BJ (cell line): Measurements from ENCODE around the gene SPEM3. TPM values are rescaled to one million over a fixed set of nuclear protein-coding genes. Genes with fewer than 3 reads are reported as not detected.

Source experiments
- CTCF ChIA-PET: fragments of 350-600 bp; formaldehyde crosslinking; extraction: SDS; loops from one replicate; lab custom pipeline; 2021; ENCODE audit warnings: antibody characterized with exemption, inconsistent platforms; lab: Yijun Ruan, JAX
- POLR2A ChIA-PET: fragments of 300-600 bp; sonication (Branson Sonifier 250); formaldehyde crosslinking; extraction: SDS; loops from one replicate; lab custom pipeline; 2021; ENCODE audit warnings: antibody characterized with exemption; lab: Charles Lee
- DNase-seq: peaks from one replicate; pipeline ENCODE4 v3.0.0-alpha.2; 2011; ENCODE audit warnings: low read depth
- H3K27me3 ChIP-seq: 2 replicates; pipeline ENCODE4 v1.6.0; 2011; ENCODE audit warnings: low read length; ENCODE audit not compliant: control insufficient read depth, insufficient read depth
- H3K36me3 ChIP-seq: 2 replicates; pipeline ENCODE4 v1.5.1; 2011; ENCODE audit warnings: low read length; ENCODE audit not compliant: control insufficient read depth, insufficient read depth
- H3K4me3 ChIP-seq: 2 replicates; pipeline ENCODE4 v1.5.1; 2011; ENCODE audit warnings: low read depth, mild to moderate bottlenecking, control low read depth, low read length
- polyA plus RNA-seq: library from polyadenylated mRNA; depleted of rRNA; stranded (reverse); fragments of >200 nt; gene quantifications from 2 replicates; pipeline ENCODE4 v1.2.3, GENCODE V29; 2011
- TF ChIP-seq, protein P1 (sequence below): IDR thresholded peaks from 2 replicates; pipeline ENCODE4 v1.5.1; 2011; ENCODE audit warnings: low read depth, mild to moderate bottlenecking, control low read depth, inconsistent platforms, low read length, moderate library complexity; ENCODE audit not compliant: insufficient read depth

Gene SPEM3
- polyA plus RNA-seq, 1 experiment = not detected

DNA sequence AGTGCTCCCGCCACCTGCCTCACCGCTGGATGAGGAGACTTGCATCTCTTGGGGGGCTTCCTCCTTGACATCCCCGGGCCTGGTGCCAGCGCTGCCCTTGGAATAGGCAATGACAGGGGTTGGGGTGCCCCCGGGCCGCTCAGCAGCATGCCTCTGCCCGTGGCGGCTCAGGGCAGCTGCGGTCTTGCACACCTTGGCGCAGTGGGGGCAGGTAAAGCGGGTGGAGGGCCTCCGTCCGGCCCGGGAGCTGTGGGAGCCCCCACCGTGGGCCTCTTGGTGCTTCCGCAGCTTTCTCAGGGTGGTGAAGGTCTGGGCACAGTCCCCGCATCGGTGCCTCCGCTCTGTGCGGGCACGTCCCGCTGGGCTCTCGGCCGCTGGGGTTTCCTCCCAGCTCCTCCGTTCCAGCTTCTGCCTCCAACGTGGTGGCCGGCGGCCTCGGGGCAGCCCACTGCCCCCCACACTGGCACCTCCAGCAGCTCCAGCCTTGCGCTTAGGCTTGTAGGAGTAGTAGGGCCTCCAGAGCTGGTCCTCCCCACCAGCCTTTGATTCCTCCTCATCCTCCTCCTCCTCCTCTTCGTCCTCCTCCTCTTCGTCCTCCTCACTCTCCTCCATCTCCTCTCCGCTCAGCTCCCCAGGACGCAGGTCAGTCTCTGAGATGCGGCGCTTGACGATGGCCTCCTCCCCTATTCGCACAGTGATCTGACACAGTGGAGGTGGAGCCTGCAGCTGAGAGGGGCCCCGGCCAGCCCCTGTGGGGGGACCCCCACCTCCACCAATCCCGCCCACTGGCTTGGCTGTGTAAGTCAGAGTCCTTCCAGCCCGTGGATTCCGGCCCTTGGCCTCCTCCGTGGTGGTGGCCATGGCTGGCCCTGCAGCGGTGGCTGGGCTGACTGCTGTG, 34.1 kb downstream of the SPEM3 start:
- no peak for DNase-seq
- no peaks in the 10 kb centered on the region for H3K27me3 ChIP-seq
- H3K36me3 ChIP-seq = peaks cover 41% of the 10 kb centered on the region
- H3K4me3 ChIP-seq = no peak overlapping the region
- TF ChIP-seq, protein P1, sequence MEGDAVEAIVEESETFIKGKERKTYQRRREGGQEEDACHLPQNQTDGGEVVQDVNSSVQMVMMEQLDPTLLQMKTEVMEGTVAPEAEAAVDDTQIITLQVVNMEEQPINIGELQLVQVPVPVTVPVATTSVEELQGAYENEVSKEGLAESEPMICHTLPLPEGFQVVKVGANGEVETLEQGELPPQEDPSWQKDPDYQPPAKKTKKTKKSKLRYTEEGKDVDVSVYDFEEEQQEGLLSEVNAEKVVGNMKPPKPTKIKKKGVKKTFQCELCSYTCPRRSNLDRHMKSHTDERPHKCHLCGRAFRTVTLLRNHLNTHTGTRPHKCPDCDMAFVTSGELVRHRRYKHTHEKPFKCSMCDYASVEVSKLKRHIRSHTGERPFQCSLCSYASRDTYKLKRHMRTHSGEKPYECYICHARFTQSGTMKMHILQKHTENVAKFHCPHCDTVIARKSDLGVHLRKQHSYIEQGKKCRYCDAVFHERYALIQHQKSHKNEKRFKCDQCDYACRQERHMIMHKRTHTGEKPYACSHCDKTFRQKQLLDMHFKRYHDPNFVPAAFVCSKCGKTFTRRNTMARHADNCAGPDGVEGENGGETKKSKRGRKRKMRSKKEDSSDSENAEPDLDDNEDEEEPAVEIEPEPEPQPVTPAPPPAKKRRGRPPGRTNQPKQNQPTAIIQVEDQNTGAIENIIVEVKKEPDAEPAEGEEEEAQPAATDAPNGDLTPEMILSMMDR = no peak
- ChIA-PET CTCF (interaction anchor here (0.9 to 1.2 kb wide), 2 partner anchors 51 to 98 kb away, joined by 3 read pairs; no protein-coding TSS in a partner anchor), POLR2A (no interaction called here)

DNA sequence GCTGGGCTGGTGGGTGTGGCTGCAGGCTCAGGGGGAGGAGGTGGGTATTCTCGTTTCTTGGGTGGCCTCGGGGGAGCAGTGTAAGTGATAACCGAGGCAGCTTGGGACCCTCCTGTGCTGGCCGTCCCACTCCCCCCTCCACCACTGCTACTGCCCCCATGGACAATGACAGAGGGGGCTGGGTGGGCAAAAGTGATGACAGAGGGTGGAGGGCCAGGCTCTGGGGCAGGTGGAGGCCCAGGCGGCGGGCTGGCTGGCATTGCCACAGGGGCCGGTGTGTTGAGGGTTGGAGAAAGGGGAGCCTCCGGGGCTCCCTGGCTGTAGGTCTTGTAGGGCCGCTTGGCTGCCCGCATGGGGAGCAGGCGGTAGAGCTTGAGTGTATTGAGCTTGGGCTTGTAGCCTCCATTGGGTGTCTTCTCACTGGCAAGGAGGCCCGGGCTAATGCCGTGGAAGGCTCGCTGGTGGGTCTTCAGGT, 34.8 kb downstream of the SPEM3 start:
- POLR2A ChIA-PET = no interaction called here
- CTCF ChIA-PET = no interaction called here
- H3K36me3 ChIP-seq = peaks cover 43% of the 10 kb centered on the region
- no peaks in the 10 kb centered on the region for H3K27me3 ChIP-seq
- DNase-seq = no peak
- TF ChIP-seq, protein P1 = no peak
- H3K4me3 ChIP-seq = no peak overlapping the region

DNA sequence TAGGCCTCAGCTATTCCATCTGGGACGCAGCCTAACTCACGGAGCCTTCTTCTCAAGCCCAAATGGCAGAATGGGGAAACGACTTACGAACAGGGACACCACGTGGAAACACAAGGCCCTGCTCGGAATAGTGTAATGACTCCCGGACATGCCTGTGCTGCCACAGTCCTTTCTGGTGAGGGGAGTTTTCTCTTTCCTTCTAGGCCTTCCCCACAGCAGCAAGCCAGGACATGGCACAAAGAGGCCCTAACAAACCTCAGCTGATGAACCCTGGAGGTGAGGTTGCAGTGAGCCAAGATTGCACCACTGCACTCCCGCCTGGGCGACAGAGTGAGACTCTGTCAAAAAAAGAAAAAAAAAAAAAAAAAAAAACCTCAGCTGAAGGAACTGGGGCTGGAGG, 35.4 kb downstream of the SPEM3 start:
- ChIA-PET POLR2A (no interaction called here), CTCF (interaction anchor here (0.6 to 0.9 kb wide), 2 partner anchors 23 to 245 kb away, joined by 3 read pairs; no protein-coding TSS in a partner anchor)
- peaks cover 43% of the 10 kb centered on the region for H3K36me3 ChIP-seq
- DNase-seq = no peak
- TF ChIP-seq, protein P1 = no peak
- no peak overlapping the region for H3K4me3 ChIP-seq
- H3K27me3 ChIP-seq = no peaks in the 10 kb centered on the region

DNA sequence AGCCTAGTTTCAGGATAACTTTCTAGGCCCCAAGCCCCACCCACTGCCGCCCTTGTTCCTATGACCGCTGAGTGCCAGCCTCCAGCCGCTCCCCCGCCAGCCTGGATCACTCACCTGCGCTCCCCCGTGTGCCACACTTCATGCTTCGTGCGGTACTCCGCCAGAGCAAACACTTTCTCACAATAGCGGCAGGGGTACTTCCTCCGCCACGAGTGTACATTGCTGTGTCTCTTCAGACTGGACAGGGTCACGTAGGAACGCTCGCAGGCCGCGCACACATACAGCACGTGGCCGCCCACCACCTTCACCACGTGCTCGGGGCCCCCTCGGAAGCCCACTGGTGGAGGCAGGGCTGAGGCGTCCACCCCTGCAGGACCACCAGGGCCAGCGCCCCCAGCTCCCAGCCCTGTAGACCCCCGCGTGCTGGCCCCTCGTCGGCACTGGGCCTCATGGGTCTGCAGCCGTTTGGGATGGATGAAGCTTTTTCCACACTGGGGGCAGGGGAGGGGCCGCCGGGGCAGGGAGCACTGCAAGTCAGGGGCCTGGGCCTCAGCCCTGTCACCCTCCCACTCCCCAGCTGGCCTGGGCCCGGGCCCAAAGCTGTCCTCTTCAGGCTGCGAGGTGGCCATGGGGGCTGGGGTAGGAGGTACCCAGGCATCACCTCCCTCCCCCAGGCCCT, 37.1 kb downstream of the SPEM3 start:
- TF ChIP-seq, protein P1 = no peak
- CTCF ChIA-PET = interaction anchor here (0.6 to 1.4 kb wide), 6 partner anchors 14 to 281 kb away, joined by 3 to 4 read pairs (median 3); partner anchors contain the start of gene ZBTB4
- POLR2A ChIA-PET = no interaction called here
- Histone ChIP-seq H3K27me3 (no peaks in the 10 kb centered on the region), H3K36me3 (peaks cover 43% of the 10 kb centered on the region), H3K4me3 (no peak overlapping the region)
- no peak for DNase-seq

DNA sequence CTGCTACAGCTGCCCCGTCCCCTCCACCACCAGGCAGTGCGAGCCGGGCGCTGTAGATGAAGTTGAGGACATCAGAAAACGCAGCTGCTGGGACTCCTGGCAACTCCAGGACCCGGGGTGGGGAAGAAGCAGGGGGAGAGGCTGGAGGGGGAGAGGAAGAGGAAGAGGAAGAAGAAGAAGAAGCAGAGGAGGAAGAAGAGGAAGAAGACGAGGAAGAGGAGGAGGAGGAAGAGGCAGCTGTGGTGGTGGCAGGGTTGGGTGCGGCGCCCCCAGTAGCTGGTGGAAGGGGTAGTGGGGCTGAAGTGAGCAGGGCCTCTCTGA, 37.6 kb downstream of the SPEM3 start:
- H3K27me3 ChIP-seq = no peaks in the 10 kb centered on the region
- ChIA-PET CTCF (interaction anchor here (0.6 to 1.4 kb wide), 5 partner anchors 34 to 282 kb away, joined by 3 to 4 read pairs (median 3); no protein-coding TSS in a partner anchor), POLR2A (no interaction called here)
- TF ChIP-seq, protein P1 = no peak
- peaks cover 42% of the 10 kb centered on the region for H3K36me3 ChIP-seq
- no peak for DNase-seq
- no peak overlapping the region for H3K4me3 ChIP-seq
